ENCODE results near the gene KATNIP. TPM values are rescaled to one million over a fixed set of nuclear protein-coding genes. Genes with fewer than 3 reads are reported as not detected.

KATNIP gene
- total RNA-seq, 1 donor from 2014 or later: 21.1 TPM

- no peaks in the 10 kb centered on the region for H3K27me3 Mint-ChIP-seq (ENCODE audit: low read depth, unreplicated experiment)
- TF ChIP-seq EZH2 (IDR thresholded peaks at IDR 0.05; ENCODE audit: insufficient read depth, low read length) (no peak), CTCF (IDR thresholded peaks at IDR 0.05; ENCODE audit: insufficient read depth, low read depth, low read length) (no peak)
- peaks cover 26% of the 10 kb centered on the region for H3K36me3 ChIP-seq (ENCODE audit: insufficient read depth, low read length)
- H3K4me3 Mint-ChIP-seq (ENCODE audit: unreplicated experiment): peak overlapping the region; percentile 73
- H3K4me2 ChIP-seq (ENCODE audit: low read length): peak overlapping the region; percentile 94
- H3K4me1 Mint-ChIP-seq (ENCODE audit: low read depth, unreplicated experiment): peaks cover 28% of the 10 kb centered on the region
- DNase-seq (ENCODE audit: low read depth): peak; percentile 75
- H3K9ac ChIP-seq (ENCODE audit: low read length): no peak overlapping the region
- peak overlapping the region; percentile 67 for H3K27ac Mint-ChIP-seq (ENCODE audit: unreplicated experiment)
- H3K79me2 ChIP-seq (ENCODE audit: insufficient read depth, low read length): peaks cover 72% of the 10 kb centered on the region
- peaks cover 13% of the 10 kb centered on the region for H3K36me3 Mint-ChIP-seq (ENCODE audit: low read depth, unreplicated experiment)
- no peaks in the 10 kb centered on the region for H3K27me3 ChIP-seq (ENCODE audit: insufficient read depth, low read length)
- H3K4me3 ChIP-seq (ENCODE audit: insufficient read depth, low read depth, low read length): no peak overlapping the region
- H3K4me1 ChIP-seq (ENCODE audit: insufficient read depth, low read length): peaks cover 30% of the 10 kb centered on the region
- no peak for FAIRE-seq
- H3K9me3 ChIP-seq (ENCODE audit: insufficient read depth, low read depth, low read length): no peaks in the 10 kb centered on the region
- no peak overlapping the region for H2AFZ ChIP-seq (ENCODE audit: low read depth, low read length)
- H3K27ac ChIP-seq (ENCODE audit: low read depth, low read length): no peak overlapping the region
- H3K9me3 Mint-ChIP-seq (ENCODE audit: unreplicated experiment): no peaks in the 10 kb centered on the region
- H4K20me1 ChIP-seq (ENCODE audit: insufficient read depth, low read length): peaks cover 74% of the 10 kb centered on the region
Observed at GRCh38 chr16:27547134-27547533, 2.8 kb upstream of the KATNIP start.

GRCh38 chr16:27547851-27548250, 2.1 kb upstream of the KATNIP start:
- H3K79me2 ChIP-seq (ENCODE audit: insufficient read depth, low read length): peaks cover 74% of the 10 kb centered on the region
- H3K36me3 ChIP-seq (ENCODE audit: insufficient read depth, low read length): peaks cover 22% of the 10 kb centered on the region
- H3K9ac ChIP-seq (ENCODE audit: low read length): no peak overlapping the region
- no peaks in the 10 kb centered on the region for H3K9me3 Mint-ChIP-seq (ENCODE audit: unreplicated experiment)
- H3K27me3 Mint-ChIP-seq (ENCODE audit: low read depth, unreplicated experiment): no peaks in the 10 kb centered on the region
- no peak overlapping the region for H3K27ac Mint-ChIP-seq (ENCODE audit: unreplicated experiment)
- H3K4me1 Mint-ChIP-seq (ENCODE audit: low read depth, unreplicated experiment): peaks cover 28% of the 10 kb centered on the region
- no peak for FAIRE-seq
- peak overlapping the region; percentile 73 for H3K4me3 Mint-ChIP-seq (ENCODE audit: unreplicated experiment)
- H3K4me2 ChIP-seq (ENCODE audit: low read length): peak overlapping the region; percentile 94
- no peaks in the 10 kb centered on the region for H3K9me3 ChIP-seq (ENCODE audit: insufficient read depth, low read depth, low read length)
- H3K4me1 ChIP-seq (ENCODE audit: insufficient read depth, low read length): peaks cover 30% of the 10 kb centered on the region
- H3K27me3 ChIP-seq (ENCODE audit: insufficient read depth, low read length): no peaks in the 10 kb centered on the region
- H2AFZ ChIP-seq (ENCODE audit: low read depth, low read length): no peak overlapping the region
- no peak overlapping the region for H3K27ac ChIP-seq (ENCODE audit: low read depth, low read length)
- H3K4me3 ChIP-seq (ENCODE audit: insufficient read depth, low read depth, low read length): no peak overlapping the region
- no peak for DNase-seq (ENCODE audit: low read depth)
- peaks cover 11% of the 10 kb centered on the region for H3K36me3 Mint-ChIP-seq (ENCODE audit: low read depth, unreplicated experiment)
- H4K20me1 ChIP-seq (ENCODE audit: insufficient read depth, low read length): peaks cover 69% of the 10 kb centered on the region
- TF ChIP-seq CTCF (IDR thresholded peaks at IDR 0.05; ENCODE audit: insufficient read depth, low read depth, low read length) (no peak), EZH2 (IDR thresholded peaks at IDR 0.05; ENCODE audit: insufficient read depth, low read length) (no peak)

GRCh38 chr16:27549464-27549745, 539 bp upstream of the KATNIP start:
- H3K36me3 ChIP-seq (ENCODE audit: insufficient read depth, low read length): peaks cover 10% of the 10 kb centered on the region
- peaks cover 77% of the 10 kb centered on the region for H3K79me2 ChIP-seq (ENCODE audit: insufficient read depth, low read length)
- peak overlapping the region; percentile 99 for H3K4me3 Mint-ChIP-seq (ENCODE audit: unreplicated experiment)
- FAIRE-seq (no peak), DNase-seq (ENCODE audit: low read depth) (no peak)
- H3K9me3 ChIP-seq (ENCODE audit: insufficient read depth, low read depth, low read length): no peaks in the 10 kb centered on the region
- H3K27ac Mint-ChIP-seq (ENCODE audit: unreplicated experiment): peak overlapping the region; percentile 97
- H3K4me1 ChIP-seq (ENCODE audit: insufficient read depth, low read length): peaks cover 30% of the 10 kb centered on the region
- H4K20me1 ChIP-seq (ENCODE audit: insufficient read depth, low read length): peaks cover 60% of the 10 kb centered on the region
- H3K9me3 Mint-ChIP-seq (ENCODE audit: unreplicated experiment): no peaks in the 10 kb centered on the region
- H3K27me3 ChIP-seq (ENCODE audit: insufficient read depth, low read length): no peaks in the 10 kb centered on the region
- H3K4me3 ChIP-seq (ENCODE audit: insufficient read depth, low read depth, low read length): peak overlapping the region; percentile 98
- H3K9ac ChIP-seq (ENCODE audit: low read length): peak overlapping the region; percentile 98
- no peaks in the 10 kb centered on the region for H3K27me3 Mint-ChIP-seq (ENCODE audit: low read depth, unreplicated experiment)
- H3K4me2 ChIP-seq (ENCODE audit: low read length): peak overlapping the region; percentile 94
- peaks cover 7% of the 10 kb centered on the region for H3K36me3 Mint-ChIP-seq (ENCODE audit: low read depth, unreplicated experiment)
- no peak for TF ChIP-seq CTCF (IDR thresholded peaks at IDR 0.05; ENCODE audit: insufficient read depth, low read depth, low read length)
- TF ChIP-seq EZH2 (IDR thresholded peaks at IDR 0.05; ENCODE audit: insufficient read depth, low read length): no peak
- H2AFZ ChIP-seq (ENCODE audit: low read depth, low read length): peak overlapping the region; percentile 90
- H3K27ac ChIP-seq (ENCODE audit: low read depth, low read length): peak overlapping the region; percentile 52
- H3K4me1 Mint-ChIP-seq (ENCODE audit: low read depth, unreplicated experiment): peaks cover 28% of the 10 kb centered on the region

Measured in astrocyte (in vitro differentiated cells and primary cell).